ENCODE measurements around the gene RFXANK. TPM values are rescaled to one million over a fixed set of nuclear protein-coding genes. Genes with fewer than 3 reads are reported as not detected.
"Not testable (repeated sequence)": the region's sequence is repeated elsewhere in the genome, so short reads cannot be mapped to it uniquely, and the experiment has no call there.

Gene RFXANK
- total RNA-seq, 1 experiment from 2014 or later: 51.0 TPM

- Histone ChIP-seq H3K4me3 (ENCODE audit: insufficient read depth, low read depth, low read length) (no peak overlapping the region), H3K27me3 (ENCODE audit: control insufficient read depth, insufficient read depth, low read length) (peaks cover 59% of the 10 kb centered on the region), H3K36me3 (replicated peaks; ENCODE audit: control insufficient read depth, insufficient read depth, low read length) (no peaks in the 10 kb centered on the region)
- DNase-seq: peak; percentile 54
Measured at GRCh38 chr19:19207637-19208572, 15.8 kb downstream of the RFXANK start.

GRCh38 chr19:19209372-19209771 is 17.3 kb downstream of the RFXANK start:
- peaks cover 70% of the 10 kb centered on the region for H3K27me3 ChIP-seq (ENCODE audit: control insufficient read depth, insufficient read depth, low read length)
- no peaks in the 10 kb centered on the region for H3K36me3 ChIP-seq (replicated peaks; ENCODE audit: control insufficient read depth, insufficient read depth, low read length)
- no peak for DNase-seq
- no peak overlapping the region for H3K4me3 ChIP-seq (ENCODE audit: insufficient read depth, low read depth, low read length)

DNA sequence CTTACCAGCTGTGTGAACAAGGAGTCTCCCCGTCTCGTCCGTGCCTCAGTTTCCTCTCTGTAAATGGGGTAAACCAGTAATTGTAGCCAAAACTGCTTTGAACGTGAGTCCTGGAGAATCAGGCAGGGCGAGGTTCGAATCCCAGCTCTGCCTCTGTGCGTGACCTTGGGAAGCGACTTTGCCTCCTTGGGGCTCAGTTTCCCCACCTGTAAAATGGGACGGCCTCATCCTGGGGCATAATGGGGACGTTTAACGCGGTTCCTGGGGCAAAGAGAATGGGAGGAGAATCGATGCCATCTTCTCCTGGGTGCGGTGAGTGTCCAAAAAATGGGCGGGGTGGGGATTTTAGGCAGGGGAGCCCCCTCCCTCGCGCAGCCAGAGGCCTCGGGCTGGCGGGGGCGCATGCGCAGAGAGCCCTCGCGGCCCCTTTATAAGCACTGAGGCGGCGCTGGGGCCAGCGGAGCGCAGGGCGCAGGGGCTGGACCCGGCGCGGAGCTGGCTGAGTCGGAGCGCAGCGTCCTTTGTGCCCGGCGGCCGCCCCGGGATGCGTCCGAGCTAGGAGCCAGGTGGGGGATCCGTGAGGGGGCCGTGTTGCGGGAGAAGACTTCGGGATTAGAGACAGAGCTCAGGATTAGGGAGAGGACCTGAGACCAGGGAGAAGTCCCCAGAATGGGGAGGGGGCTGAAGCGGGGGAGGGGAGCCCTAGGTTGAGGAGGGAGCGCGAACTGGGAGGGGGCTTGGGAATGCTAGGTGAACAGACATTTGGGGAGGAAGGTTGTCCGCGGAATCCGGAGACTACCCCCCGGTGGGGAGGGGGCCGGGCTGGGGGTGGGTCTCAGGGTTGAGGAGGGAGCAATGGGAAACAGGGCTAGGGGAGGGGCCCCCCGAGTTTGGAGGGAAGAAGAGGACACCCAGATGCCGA is 19.7 kb downstream of the RFXANK start, which contains the start of gene NCAN:
Gene NCAN (plus strand): TSS at position 460 of the 922 bp plus-strand sequence. CDS start 4,996 bp downstream, outside the sequence.
- Histone ChIP-seq H3K27me3 (ENCODE audit: control insufficient read depth, insufficient read depth, low read length) (peaks cover 57% of the 10 kb centered on the region), H3K4me3 (ENCODE audit: insufficient read depth, low read depth, low read length) (peak within 1 kb of the TSS; percentile 43), H3K36me3 (replicated peaks; ENCODE audit: control insufficient read depth, insufficient read depth, low read length) (no peaks in the 10 kb centered on the region)
- peak; percentile 95 for DNase-seq

GRCh38 chr19:19212916-19213315 is 20.9 kb downstream of the RFXANK start:
- no peaks in the 10 kb centered on the region for H3K36me3 ChIP-seq (replicated peaks; ENCODE audit: control insufficient read depth, insufficient read depth, low read length)
- H3K4me3 ChIP-seq (ENCODE audit: insufficient read depth, low read depth, low read length): no peak overlapping the region
- H3K27me3 ChIP-seq (ENCODE audit: control insufficient read depth, insufficient read depth, low read length): peaks cover 50% of the 10 kb centered on the region
- peak; percentile 55 for DNase-seq

DNA sequence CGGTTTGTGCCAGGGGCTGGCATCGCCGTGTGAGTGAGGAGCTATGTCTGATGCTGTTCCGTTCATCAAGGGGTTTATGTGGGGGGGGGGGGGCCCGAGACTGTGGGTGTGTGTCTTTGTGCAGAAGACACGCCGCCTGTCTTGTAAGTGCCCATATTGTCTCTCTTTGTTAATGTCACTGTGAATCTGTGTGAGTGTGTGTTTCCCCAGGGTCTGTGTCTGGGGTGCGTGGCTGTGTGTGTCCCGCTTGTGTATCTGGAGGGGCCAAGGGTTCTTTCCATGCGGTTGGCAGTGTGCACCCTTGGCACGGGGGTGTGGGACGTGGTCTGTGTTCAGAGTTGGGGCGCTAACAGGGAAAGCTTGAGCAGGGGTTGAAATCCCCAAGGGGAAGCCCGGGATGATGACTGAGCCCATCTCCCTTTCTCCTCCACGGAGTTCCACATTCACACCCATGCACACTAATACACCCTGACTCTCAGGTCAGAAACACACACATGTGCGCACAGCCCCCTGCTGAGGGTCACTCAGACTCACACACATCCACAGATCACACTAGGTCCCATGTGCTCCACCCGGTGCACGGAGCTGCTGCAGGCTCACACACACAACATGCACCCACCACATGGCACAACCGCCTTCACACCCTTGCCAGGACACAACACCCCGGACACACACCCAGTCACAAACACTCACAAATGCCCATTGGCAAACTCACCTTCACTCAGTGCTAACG is 21.5 kb downstream of the RFXANK start:
- peak; percentile 30 for DNase-seq
- Histone ChIP-seq H3K36me3 (replicated peaks; ENCODE audit: control insufficient read depth, insufficient read depth, low read length) (no peaks in the 10 kb centered on the region), H3K4me3 (ENCODE audit: insufficient read depth, low read depth, low read length) (no peak overlapping the region), H3K27me3 (ENCODE audit: control insufficient read depth, insufficient read depth, low read length) (peaks cover 48% of the 10 kb centered on the region)

GRCh38 chr19:19214159-19214490 is 22.1 kb downstream of the RFXANK start:
- peaks cover 47% of the 10 kb centered on the region for H3K27me3 ChIP-seq (ENCODE audit: control insufficient read depth, insufficient read depth, low read length)
- no peaks in the 10 kb centered on the region for H3K36me3 ChIP-seq (replicated peaks; ENCODE audit: control insufficient read depth, insufficient read depth, low read length)
- H3K4me3 ChIP-seq (ENCODE audit: insufficient read depth, low read depth, low read length): no peak overlapping the region
- peak; percentile 69 for DNase-seq

DNA sequence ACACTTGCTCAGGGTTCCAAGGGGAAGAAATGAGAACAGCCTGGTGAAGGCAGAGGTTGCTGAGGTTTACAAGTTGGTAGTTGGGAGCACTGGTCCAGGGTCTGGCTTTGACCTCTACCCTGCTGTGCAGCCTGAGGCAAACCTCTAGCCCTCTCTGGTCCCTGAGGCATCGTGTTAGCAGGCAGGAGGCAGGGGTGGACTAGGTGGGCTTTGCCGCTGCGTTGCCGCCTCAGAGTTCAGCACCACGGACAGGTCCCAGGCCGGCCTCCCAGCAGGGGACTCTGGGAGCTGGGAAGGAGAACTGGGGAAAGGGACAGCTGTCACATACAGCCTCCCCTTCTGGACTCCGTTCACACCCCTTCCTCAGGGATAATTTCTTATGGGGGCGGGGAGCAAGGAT is 22.8 kb downstream of the RFXANK start:
- peak; percentile 92 for DNase-seq
- no peak overlapping the region for H3K4me3 ChIP-seq (ENCODE audit: insufficient read depth, low read depth, low read length)
- peaks cover 43% of the 10 kb centered on the region for H3K27me3 ChIP-seq (ENCODE audit: control insufficient read depth, insufficient read depth, low read length)
- no peaks in the 10 kb centered on the region for H3K36me3 ChIP-seq (replicated peaks; ENCODE audit: control insufficient read depth, insufficient read depth, low read length)

GRCh38 chr19:19215792-19216191 is 23.7 kb downstream of the RFXANK start:
- H3K27me3 ChIP-seq (ENCODE audit: control insufficient read depth, insufficient read depth, low read length): peaks cover 39% of the 10 kb centered on the region
- DNase-seq: no peak
- no peak overlapping the region for H3K4me3 ChIP-seq (ENCODE audit: insufficient read depth, low read depth, low read length)
- no peaks in the 10 kb centered on the region for H3K36me3 ChIP-seq (replicated peaks; ENCODE audit: control insufficient read depth, insufficient read depth, low read length)

GRCh38 chr19:19217099-19217498 is 25.0 kb downstream of the RFXANK start:
- peak; percentile 83 for DNase-seq
- Histone ChIP-seq H3K4me3 (ENCODE audit: insufficient read depth, low read depth, low read length) (no peak overlapping the region), H3K27me3 (ENCODE audit: control insufficient read depth, insufficient read depth, low read length) (peaks cover 27% of the 10 kb centered on the region), H3K36me3 (replicated peaks; ENCODE audit: control insufficient read depth, insufficient read depth, low read length) (no peaks in the 10 kb centered on the region)

DNA sequence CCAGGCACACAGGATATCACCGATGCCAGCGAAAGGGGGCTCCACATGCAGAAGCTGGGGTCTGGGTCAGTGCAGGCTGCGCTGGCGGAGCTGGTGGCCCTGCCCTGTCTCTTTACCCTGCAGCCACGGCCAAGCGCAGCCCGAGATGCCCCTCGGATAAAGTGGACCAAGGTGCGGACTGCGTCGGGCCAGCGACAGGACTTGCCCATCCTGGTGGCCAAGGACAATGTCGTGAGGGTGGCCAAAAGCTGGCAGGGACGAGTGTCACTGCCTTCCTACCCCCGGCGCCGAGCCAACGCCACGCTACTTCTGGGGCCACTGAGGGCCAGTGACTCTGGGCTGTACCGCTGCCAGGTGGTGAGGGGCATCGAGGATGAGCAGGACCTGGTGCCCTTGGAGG is 26.9 kb downstream of the RFXANK start:
- DNase-seq: no peak
- H3K4me3 ChIP-seq (ENCODE audit: insufficient read depth, low read depth, low read length): no peak overlapping the region
- no peaks in the 10 kb centered on the region for H3K36me3 ChIP-seq (replicated peaks; ENCODE audit: control insufficient read depth, insufficient read depth, low read length)
- peaks cover 16% of the 10 kb centered on the region for H3K27me3 ChIP-seq (ENCODE audit: control insufficient read depth, insufficient read depth, low read length)

DNA sequence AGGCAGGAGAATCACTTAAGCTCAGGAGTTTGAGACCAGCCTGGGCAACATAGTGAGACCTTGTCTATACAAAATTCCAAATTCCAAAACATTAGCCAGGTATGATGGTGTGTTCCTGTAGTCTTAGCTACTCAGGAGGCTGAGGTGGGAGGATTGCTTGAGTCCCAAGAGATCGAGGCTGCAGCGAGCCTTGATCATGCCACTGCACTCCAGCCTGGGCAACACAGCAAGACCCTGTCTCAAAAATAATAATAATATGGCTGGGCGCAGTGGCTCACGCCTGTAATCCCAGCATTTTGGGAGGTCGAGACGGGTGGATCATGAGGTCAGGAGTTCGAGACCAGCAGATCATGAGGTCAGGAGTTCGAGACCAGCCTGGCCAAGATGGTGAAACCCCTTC is 28.9 kb downstream of the RFXANK start:
- H3K4me3 ChIP-seq (ENCODE audit: insufficient read depth, low read depth, low read length); H3K36me3 ChIP-seq (replicated peaks; ENCODE audit: control insufficient read depth, insufficient read depth, low read length); DNase-seq: not testable (repeated sequence)
- peaks cover 24% of the 10 kb centered on the region for H3K27me3 ChIP-seq (ENCODE audit: control insufficient read depth, insufficient read depth, low read length)

GRCh38 chr19:19223060-19223459 is 31.0 kb downstream of the RFXANK start:
- no peak for DNase-seq
- Histone ChIP-seq H3K4me3 (ENCODE audit: insufficient read depth, low read depth, low read length) (no peak overlapping the region), H3K27me3 (ENCODE audit: control insufficient read depth, insufficient read depth, low read length) (peaks cover 31% of the 10 kb centered on the region), H3K36me3 (replicated peaks; ENCODE audit: control insufficient read depth, insufficient read depth, low read length) (no peaks in the 10 kb centered on the region)

DNA sequence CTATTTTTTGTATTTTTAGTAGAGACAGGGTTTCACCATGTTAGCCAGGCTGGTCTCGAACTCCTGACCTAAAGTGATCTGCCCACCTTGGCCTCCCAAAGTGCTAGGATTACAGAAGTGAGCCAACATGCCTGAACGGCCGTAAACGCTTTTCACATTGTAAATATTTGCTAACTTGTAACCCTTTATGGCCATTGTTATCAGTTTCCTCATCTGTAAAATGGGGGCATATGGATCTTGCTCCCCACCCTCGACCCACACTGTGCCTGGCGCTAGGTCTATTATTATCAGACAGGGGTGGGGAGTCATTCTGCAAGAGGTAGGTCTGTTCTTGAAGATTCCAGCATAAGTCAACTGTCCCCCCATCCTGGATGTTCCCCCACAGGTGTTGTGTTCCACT is 31.6 kb downstream of the RFXANK start:
- H3K36me3 ChIP-seq (replicated peaks; ENCODE audit: control insufficient read depth, insufficient read depth, low read length): no peaks in the 10 kb centered on the region
- H3K27me3 ChIP-seq (ENCODE audit: control insufficient read depth, insufficient read depth, low read length): peaks cover 34% of the 10 kb centered on the region
- no peak for DNase-seq
- no peak overlapping the region for H3K4me3 ChIP-seq (ENCODE audit: insufficient read depth, low read depth, low read length)

All from H7 (cell line).